Thymus (tissue), 11 donors: ENCODE measurements around the gene NEO1. TPM values are rescaled to one million over a fixed set of nuclear protein-coding genes. Genes with fewer than 3 reads are reported as not detected.
A peak's percentile ranks its signal among the peaks of the same experiment; 100 is the strongest.

Experiments
- DNase-seq, 9 donors: peaks; one replicate each; pipeline ENCODE4 v3.0.0-alpha.2; 2013; ENCODE audit warnings: low spot score in 9 of 9, low read depth in 6 of 9, missing footprints in 1 of 9
- H3K27ac ChIP-seq, 2 donors: one replicate each; pipeline ENCODE4 v1.5.1; 2013; ENCODE audit warnings: control low read depth in 1 of 2, low read depth in 1 of 2, low read length in 1 of 2, mild to moderate bottlenecking in 1 of 2, moderate library complexity in 1 of 2
- H3K27me3 ChIP-seq, 2 donors: one replicate each; pipeline ENCODE4 v1.5.1; 2013; ENCODE audit warnings: low read length in 1 of 2; ENCODE audit not compliant: control insufficient read depth in 2 of 2, insufficient read depth in 1 of 2
- H3K36me3 ChIP-seq, 2 donors: one replicate each; pipeline ENCODE4 v1.5.1; 2013; ENCODE audit warnings: low read length in 1 of 2, mild to moderate bottlenecking in 1 of 2, moderate library complexity in 1 of 2; ENCODE audit not compliant: control insufficient read depth in 2 of 2, insufficient read depth in 2 of 2
- H3K4me1 ChIP-seq, 2 donors: one replicate each; pipeline ENCODE4 v1.5.1; 2013; ENCODE audit warnings: low read length in 2 of 2; ENCODE audit not compliant: control insufficient read depth in 2 of 2, insufficient read depth in 2 of 2
- H3K4me3 ChIP-seq, 2 donors: one replicate each; pipeline ENCODE4 v1.5.1; 2013; ENCODE audit warnings: low read length in 2 of 2, control low read depth in 1 of 2, mild to moderate bottlenecking in 1 of 2
- H3K9me3 ChIP-seq, 2 donors: one replicate each; pipeline ENCODE4 v1.5.1; 2013; ENCODE audit warnings: low read length in 1 of 2, mild to moderate bottlenecking in 1 of 2; ENCODE audit not compliant: control insufficient read depth in 2 of 2, insufficient read depth in 1 of 2
- WGBS: extraction: QIAGEN DNeasy Blood & Tissue Kit; methylation state at CpG from one replicate; pipeline ENCODE4 v1.1.7; 2013; 5-methylcytosine and 5-hydroxymethylcytosine counted together
- polyA plus RNA-seq: library from polyadenylated mRNA; stranded (reverse); fragments of 200-250 nt; gene quantifications from one replicate; pipeline ENCODE4 v1.2.3, GENCODE V29; 2013
- total RNA-seq: library from RNA; stranded (reverse); fragments of 120-200 nt; gene quantifications from one replicate; pipeline ENCODE4 v1.2.4, GENCODE V29; 2013
- donor health status: healthy.

Gene NEO1
- total and polyA plus RNA-seq, 2 donors = 4.4 to 6.1 TPM

DNA sequence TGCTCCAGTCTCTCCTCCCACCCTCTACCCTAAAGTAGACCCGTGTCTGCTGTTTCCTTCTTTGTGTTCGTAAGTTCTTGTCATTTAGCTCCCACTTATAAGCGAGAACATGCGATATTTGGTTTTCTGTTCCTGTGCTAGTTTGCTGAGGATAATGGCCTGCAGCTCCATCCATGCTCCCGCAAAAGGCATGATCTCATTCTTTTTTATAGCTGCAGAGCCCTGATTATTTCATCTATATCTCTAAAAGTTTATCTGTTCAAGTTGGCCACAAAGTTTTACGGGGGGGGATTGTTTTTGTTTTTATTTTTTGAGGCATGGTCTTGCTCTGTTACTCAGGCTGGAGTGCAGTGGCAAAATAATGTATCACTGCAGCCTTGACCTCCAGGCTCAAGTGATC lies 4.4 kb upstream of the NEO1 start:
- Histone ChIP-seq H3K27me3 (peaks cover 32 to 38% of the 10 kb centered on the region in 2 donors), H3K4me1 (peaks cover 2 to 3% of the 10 kb centered on the region in 2 donors), H3K4me3 (no peak overlapping the region), H3K27ac (no peak overlapping the region), H3K9me3 (no peaks in the 10 kb centered on the region), H3K36me3 (no peaks in the 10 kb centered on the region)
- DNase-seq = no peak
- WGBS = 88% methylated on average over 6 of the region's 6 CpGs

DNA sequence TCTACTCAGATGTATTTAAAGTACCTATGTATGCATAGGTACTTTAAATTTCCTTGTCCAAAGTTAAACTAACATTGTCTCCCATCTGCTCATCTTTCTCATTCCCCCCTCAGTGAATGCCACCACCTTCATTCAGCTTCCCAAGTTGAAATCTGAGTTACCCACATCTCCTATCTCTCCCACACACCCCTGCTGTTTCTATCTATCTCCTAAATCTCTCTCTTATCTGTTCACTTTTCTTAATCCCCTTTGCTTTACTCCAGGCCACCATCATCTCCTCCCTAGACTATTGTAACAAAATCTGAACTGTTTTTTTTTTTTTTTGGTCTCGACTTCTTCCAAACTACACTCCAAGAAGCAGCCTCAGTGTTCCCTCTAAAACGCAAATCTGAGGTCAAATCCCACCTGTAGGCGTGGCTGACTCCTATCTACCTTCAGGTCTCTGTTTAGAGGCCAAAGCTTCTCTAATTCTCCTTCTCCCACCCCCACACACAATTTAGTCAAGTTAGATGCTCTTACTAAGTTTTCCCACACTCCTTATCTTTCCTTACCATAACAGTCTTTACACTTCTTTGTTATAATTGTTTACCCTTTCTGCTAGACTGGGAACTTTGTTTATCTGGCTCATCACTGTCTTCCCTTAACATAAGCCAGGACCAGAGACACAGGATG lies 3.5 kb upstream of the NEO1 start:
- H3K4me3 ChIP-seq = no peak overlapping the region
- H3K27ac ChIP-seq = no peak overlapping the region
- peaks cover 6% of the 10 kb centered on the region in 2 donors for H3K4me1 ChIP-seq
- H3K9me3 ChIP-seq = no peaks in the 10 kb centered on the region
- WGBS = 41% methylated on average over 3 of the region's 3 CpGs
- H3K36me3 ChIP-seq = no peaks in the 10 kb centered on the region
- H3K27me3 ChIP-seq = peaks cover 40 to 46% of the 10 kb centered on the region in 2 donors
- DNase-seq = no peak

DNA sequence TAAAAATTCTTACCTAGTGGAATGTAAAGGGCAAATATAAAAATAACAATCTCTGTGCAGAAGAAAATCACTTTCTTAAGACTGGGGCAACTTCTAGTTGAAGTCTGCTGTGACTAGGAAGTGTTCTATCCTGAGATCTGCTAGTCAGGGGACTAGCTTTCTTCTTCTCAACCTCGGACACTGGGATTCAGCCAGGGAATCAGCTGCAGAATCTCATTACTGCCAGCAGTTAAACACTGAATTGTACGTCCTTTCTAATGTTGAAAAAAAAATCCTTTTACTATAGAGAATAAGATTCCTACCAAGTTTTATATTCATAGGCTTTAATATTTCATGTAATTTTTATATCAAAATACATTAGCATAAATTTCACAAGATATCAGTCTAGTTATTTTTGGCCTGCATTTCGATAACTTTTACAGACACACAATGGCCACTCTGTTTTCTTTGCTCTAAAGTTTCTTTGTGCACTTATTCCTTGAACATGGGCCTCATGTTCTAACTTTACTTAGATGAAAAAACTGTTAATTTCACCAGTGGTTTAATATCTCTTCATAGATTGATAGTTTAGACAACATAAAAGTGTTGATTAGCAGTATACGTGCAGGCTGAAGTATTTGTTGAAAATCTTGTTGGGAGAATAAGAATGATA lies 2.6 kb upstream of the NEO1 start:
- DNase-seq = no peak
- 73% methylated on average over 4 of the region's 4 CpGs for WGBS

DNA sequence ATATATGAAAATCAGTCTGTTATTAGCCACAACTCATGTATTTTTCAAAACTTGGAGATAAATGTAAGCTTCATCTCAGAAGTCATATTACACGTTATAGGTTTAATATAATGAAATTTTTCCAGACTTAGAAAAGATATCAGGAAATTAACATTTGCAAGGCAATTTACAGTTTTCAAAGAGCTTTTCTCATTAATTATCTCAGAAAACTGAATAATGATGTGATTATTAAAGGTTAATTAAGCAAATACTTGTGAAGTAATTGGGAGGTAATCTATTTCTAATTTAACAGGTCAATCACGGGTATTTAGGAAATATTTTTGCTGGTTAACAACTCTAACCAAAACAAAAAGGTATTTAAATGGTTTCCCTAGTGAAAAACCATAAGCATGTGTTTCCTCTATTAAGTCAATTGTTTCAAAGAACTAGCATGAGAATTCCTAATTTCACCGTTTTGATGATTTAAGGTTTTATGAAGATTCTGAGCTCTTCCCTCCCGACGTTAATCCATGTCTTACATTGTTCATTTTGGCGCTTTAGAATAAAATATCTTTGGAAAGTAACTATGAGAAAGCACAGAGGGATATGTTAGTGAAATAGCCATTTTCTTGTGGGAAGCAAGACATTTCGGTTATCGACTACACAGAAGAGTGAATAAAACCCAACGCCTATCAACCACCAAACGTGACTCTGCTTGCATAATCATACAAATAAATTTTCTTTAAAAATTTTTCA lies 1.5 kb upstream of the NEO1 start:
- H3K27ac ChIP-seq = no peak overlapping the region
- H3K27me3 ChIP-seq = peaks cover 46 to 62% of the 10 kb centered on the region in 2 donors

More for the DNA sequence above, 2.6 kb upstream of the NEO1 start:
- Histone ChIP-seq H3K27ac (no peak overlapping the region), H3K27me3 (peaks cover 44 to 56% of the 10 kb centered on the region in 2 donors), H3K9me3 (no peaks in the 10 kb centered on the region), H3K4me1 (peaks cover 6% of the 10 kb centered on the region in 2 donors), H3K4me3 (no peak overlapping the region), H3K36me3 (no peaks in the 10 kb centered on the region)

DNA sequence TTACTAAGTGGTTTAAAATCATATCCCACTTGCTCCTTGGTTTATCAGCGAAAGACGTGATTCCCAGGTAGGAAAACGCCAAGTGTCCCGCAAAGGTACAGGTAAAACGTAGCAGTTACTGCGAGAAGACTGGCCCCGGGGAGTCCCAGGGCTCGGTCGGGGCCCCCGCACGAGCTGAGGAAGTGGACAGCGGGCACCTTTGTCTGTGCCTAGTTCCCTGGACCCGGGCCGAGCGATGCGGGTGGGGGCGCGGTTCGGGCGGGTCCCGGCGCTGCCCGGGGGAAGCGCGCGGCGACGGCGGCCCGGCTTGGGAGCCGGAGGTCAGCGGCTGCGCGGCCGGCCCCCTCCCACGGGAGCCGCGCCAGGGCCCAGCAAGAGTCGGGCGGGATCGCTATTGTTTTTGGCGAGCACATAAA lies 864 bp upstream of the NEO1 start:
- no peak for DNase-seq
- Histone ChIP-seq H3K9me3 (no peaks in the 10 kb centered on the region), H3K27me3 (peaks cover 49 to 67% of the 10 kb centered on the region in 2 donors), H3K36me3 (no peaks in the 10 kb centered on the region), H3K27ac (peak overlapping the region; percentile 62 to 79), H3K4me3 (peak overlapping the region; percentile 57 to 73), H3K4me1 (peaks cover 6% of the 10 kb centered on the region in 2 donors)
- WGBS = 2% methylated on average over 42 of the region's 42 CpGs

More for the DNA sequence above, 1.5 kb upstream of the NEO1 start:
- Histone ChIP-seq H3K36me3 (no peaks in the 10 kb centered on the region), H3K4me3 (peak overlapping the region in 1 of 2 donors; percentile 73), H3K4me1 (peaks cover 6% of the 10 kb centered on the region in 2 donors), H3K9me3 (no peaks in the 10 kb centered on the region)
- no peak for DNase-seq
- WGBS = 30% methylated on average over 10 of the region's 10 CpGs

DNA sequence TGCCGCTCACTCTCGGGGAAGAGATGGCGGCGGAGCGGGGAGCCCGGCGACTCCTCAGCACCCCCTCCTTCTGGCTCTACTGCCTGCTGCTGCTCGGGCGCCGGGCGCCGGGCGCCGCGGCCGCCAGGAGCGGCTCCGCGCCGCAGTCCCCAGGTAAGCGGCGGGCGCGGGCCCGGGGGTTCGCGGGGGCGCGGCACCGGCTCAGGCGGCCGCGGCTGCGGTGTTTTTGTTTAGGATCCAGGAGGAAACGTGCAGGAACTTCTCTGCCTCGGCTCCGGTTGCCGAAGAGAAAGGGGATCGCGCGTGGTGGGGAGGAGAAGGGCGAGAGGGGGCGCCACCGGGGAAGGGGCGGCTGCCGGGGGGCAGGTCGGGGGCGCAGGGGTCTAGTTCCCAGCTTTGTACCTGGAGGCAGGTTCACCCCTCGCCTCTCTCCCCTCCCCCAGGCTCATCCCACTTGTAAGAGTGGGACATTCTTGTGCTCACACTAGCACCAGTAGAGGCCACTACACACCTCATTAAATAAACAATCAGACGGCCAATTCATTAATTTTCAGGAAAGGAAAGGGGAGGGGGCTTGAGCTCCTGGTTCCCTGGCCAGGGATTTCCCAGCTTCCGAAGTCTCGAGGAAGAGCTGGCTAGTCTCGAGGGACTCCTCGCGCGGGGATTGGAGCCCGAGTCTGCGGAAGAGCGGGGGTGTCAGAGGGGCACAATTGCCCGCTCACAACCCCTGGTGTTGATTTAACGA lies 562 bp downstream of the NEO1 start:
- Histone ChIP-seq H3K27me3 (peaks cover 48 to 69% of the 10 kb centered on the region in 2 donors), H3K36me3 (no peaks in the 10 kb centered on the region), H3K27ac (no peak overlapping the region), H3K4me1 (peaks cover 6% of the 10 kb centered on the region in 2 donors), H3K9me3 (no peaks in the 10 kb centered on the region), H3K4me3 (peak overlapping the region; percentile 30 to 73)
- peak in 3 of 9 donors; percentile 4 to 16 (median 8) for DNase-seq
- 1% methylated on average over 61 of the region's 61 CpGs for WGBS

DNA sequence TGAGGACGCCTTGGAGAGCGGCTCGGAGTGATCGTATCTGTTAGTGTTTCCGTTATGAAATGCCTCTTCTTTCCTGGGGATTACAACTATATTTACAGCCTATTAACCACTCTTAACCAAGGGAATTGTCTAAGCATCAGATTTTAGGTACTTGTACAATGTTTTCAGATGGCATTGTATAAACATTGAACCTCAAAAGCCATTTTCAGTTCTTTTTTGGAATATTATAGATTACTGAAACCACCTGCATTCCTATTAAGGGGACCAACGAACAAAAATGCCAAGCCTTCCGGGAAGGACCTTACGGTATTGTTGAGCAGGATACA lies 1.1 kb downstream of the NEO1 start:
- Histone ChIP-seq H3K27me3 (peaks cover 43 to 65% of the 10 kb centered on the region in 2 donors), H3K4me3 (peak overlapping the region; percentile 30 to 73), H3K4me1 (peaks cover 6% of the 10 kb centered on the region in 2 donors), H3K36me3 (no peaks in the 10 kb centered on the region), H3K27ac (no peak overlapping the region), H3K9me3 (no peaks in the 10 kb centered on the region)
- DNase-seq = no peak
- 4% methylated on average over 8 of the region's 8 CpGs for WGBS

DNA sequence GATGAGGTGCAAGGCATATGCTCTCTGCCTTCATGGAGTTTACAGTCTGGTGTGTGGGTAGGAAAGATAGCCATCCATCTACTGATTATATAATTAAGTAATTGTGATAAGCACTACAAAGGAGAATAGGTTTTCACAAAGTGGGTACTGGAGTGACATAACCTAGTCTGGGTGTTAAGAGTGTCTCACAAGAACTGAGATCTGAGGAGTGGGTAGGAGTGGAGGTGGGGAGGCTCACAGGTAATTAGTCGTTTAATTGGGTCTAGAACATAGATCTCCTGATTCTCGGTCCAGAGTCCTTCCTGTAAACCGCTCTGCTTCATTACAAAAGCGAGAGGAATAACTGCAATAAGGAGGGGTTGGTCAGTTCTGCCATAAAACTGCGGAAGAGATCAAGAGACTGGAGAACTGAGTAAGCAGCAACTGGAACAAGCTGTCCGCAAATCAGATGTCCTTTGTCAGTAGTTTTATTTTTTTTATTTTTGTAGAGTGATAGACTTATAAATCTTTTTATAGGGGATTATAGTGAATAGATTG lies 2.2 kb downstream of the NEO1 start:
- Histone ChIP-seq H3K9me3 (no peaks in the 10 kb centered on the region), H3K4me1 (peaks cover 6% of the 10 kb centered on the region in 2 donors), H3K27ac (no peak overlapping the region), H3K27me3 (peaks cover 41 to 56% of the 10 kb centered on the region in 2 donors), H3K36me3 (no peaks in the 10 kb centered on the region), H3K4me3 (no peak overlapping the region)
- DNase-seq = no peak
- 81% methylated on average over 6 of the region's 6 CpGs for WGBS
